ENCODE data around the gene ERF.
"Not testable (repeated sequence)": the region's sequence is repeated elsewhere in the genome, so short reads cannot be mapped to it uniquely, and the experiment has no call there.

Gene ERF

GRCh38 chr19:42273407-42274064 is 18.6 kb upstream of the ERF start:
- no peak for DNase-seq

- DNase-seq, result no peak
Observed at GRCh38 chr19:42272989-42273406, 18.1 kb upstream of the ERF start.

GRCh38 chr19:42272535-42272897 is 17.6 kb upstream of the ERF start:
- DNase-seq, result no peak

GRCh38 chr19:42271861-42272534 is 17.1 kb upstream of the ERF start:
- no peak for DNase-seq

- DNase-seq, result no peak
Observed at GRCh38 chr19:42271045-42271419, 16.1 kb upstream of the ERF start.

GRCh38 chr19:42270346-42271044 is 15.6 kb upstream of the ERF start:
- DNase-seq, result peak; percentile 45

GRCh38 chr19:42269478-42270345 is 14.8 kb upstream of the ERF start:
- no peak for DNase-seq

- DNase-seq, result peak; percentile 99
Observed at GRCh38 chr19:42268704-42269477, 14.0 kb upstream of the ERF start, which contains the start of gene CIC. Gene CIC (plus strand): TSS chr19:42269252. CDS start chr19:42271784, 2,532 bp downstream.

GRCh38 chr19:42268142-42268703 is 13.3 kb upstream of the ERF start:
- DNase-seq, result peak; percentile 98

- DNase-seq, result no peak
Observed at GRCh38 chr19:42267644-42268141, 12.8 kb upstream of the ERF start.

- DNase-seq, result not testable (repeated sequence)
Observed at GRCh38 chr19:42266928-42267603, 12.1 kb upstream of the ERF start.

- not testable (repeated sequence) for DNase-seq
Observed at GRCh38 chr19:42266105-42266504, 11.2 kb upstream of the ERF start.

GRCh38 chr19:42261763-42262162 is 6.8 kb upstream of the ERF start:
- DNase-seq, result no peak

GRCh38 chr19:42257842-42258241 is 2.9 kb upstream of the ERF start:
- not testable (repeated sequence) for DNase-seq

- no peak for DNase-seq
Observed at GRCh38 chr19:42255766-42256745, 1.1 kb upstream of the ERF start.

- DNase-seq, result peak; percentile 71
Observed at GRCh38 chr19:42254089-42254849, 659 bp downstream of the ERF start.

- peak; percentile 57 for DNase-seq
Observed at GRCh38 chr19:42253245-42254088, 1.5 kb downstream of the ERF start.

Data from activated effector memory CD4-positive, alpha-beta T cell treated with Interleukin-2 at 50 U/mL for 16 hours (primary cell).